GM21825 (cell line): Measurements from ENCODE around the gene TMEM266.
A peak's percentile ranks its signal among the peaks of the same experiment; 100 is the strongest.

Source experiments
- ATAC-seq: cut with Tn5 transposase; IDR thresholded peaks from one replicate; pipeline ENCODE4 v1.9.1; 2021; ENCODE audit warnings: mild to moderate bottlenecking, moderate library complexity; ENCODE audit not compliant: unreplicated experiment

TMEM266 gene

GRCh38 chr15:76178296-76179000, 118.7 kb downstream of the TMEM266 start:
- ATAC-seq, result no peak

- ATAC-seq, result no peak
Measured at GRCh38 chr15:76179023-76179422, 119.2 kb downstream of the TMEM266 start.

GRCh38 chr15:76180321-76180720, 120.5 kb downstream of the TMEM266 start:
- no peak for ATAC-seq

GRCh38 chr15:76181705-76182107, 121.9 kb downstream of the TMEM266 start:
- ATAC-seq, result peak; percentile 63

- no peak for ATAC-seq
Measured at GRCh38 chr15:76183930-76184649, 124.3 kb downstream of the TMEM266 start.

- no peak for ATAC-seq
Measured at GRCh38 chr15:76184650-76185035, 124.9 kb downstream of the TMEM266 start.

- no peak for ATAC-seq
Measured at GRCh38 chr15:76185716-76186115, 125.9 kb downstream of the TMEM266 start.

- no peak for ATAC-seq
Measured at GRCh38 chr15:76187163-76187562, 127.4 kb downstream of the TMEM266 start.

GRCh38 chr15:76189106-76189505, 129.3 kb downstream of the TMEM266 start:
- ATAC-seq, result no peak

GRCh38 chr15:76190070-76190564, 130.3 kb downstream of the TMEM266 start:
- no peak for ATAC-seq

GRCh38 chr15:76190751-76191538, 131.2 kb downstream of the TMEM266 start:
- peak; percentile 63 for ATAC-seq

GRCh38 chr15:76191539-76192244, 131.9 kb downstream of the TMEM266 start:
- ATAC-seq, result no peak

- ATAC-seq, result no peak
Measured at GRCh38 chr15:76192715-76193114, 132.9 kb downstream of the TMEM266 start.

- no peak for ATAC-seq
Measured at GRCh38 chr15:76193934-76194333, 134.1 kb downstream of the TMEM266 start.

- ATAC-seq, result no peak
Measured at GRCh38 chr15:76195506-76196268, 135.9 kb downstream of the TMEM266 start.

- no peak for ATAC-seq
Measured at GRCh38 chr15:76196269-76197231, 136.8 kb downstream of the TMEM266 start.

- no peak for ATAC-seq
Measured at GRCh38 chr15:76197703-76198455, 138.1 kb downstream of the TMEM266 start.

GRCh38 chr15:76198456-76199105, 138.8 kb downstream of the TMEM266 start:
- ATAC-seq, result no peak
